KMS-11 (cell line): ENCODE results near the gene CHAF1B.
"Not testable (repeated sequence)": the region's sequence is repeated elsewhere in the genome, so short reads cannot be mapped to it uniquely, and the experiment has no call there.

Experiments
- H2AFZ ChIP-seq: fragments of 200-600 bp; sonication (generic); 2 replicates; pipeline ENCODE4 v1.6.1; 2016; ENCODE audit warnings: antibody characterized with exemption, mixed run types, low read depth
- H3K27ac ChIP-seq: fragments of 200-600 bp; sonication (generic); 2 replicates; pipeline ENCODE4 v1.6.1; 2016; ENCODE audit warnings: mild to moderate bottlenecking, mixed run types
- H3K27me3 ChIP-seq: fragments of 200-600 bp; sonication (generic); 2 replicates; pipeline ENCODE4 v1.6.1; 2017; ENCODE audit warnings: mild to moderate bottlenecking, low read depth, mixed run types, moderate library complexity; ENCODE audit not compliant: insufficient read depth
- H3K36me3 ChIP-seq: fragments of 200-600 bp; sonication (generic); 2 replicates; pipeline ENCODE4 v1.6.1; 2017; ENCODE audit warnings: mild to moderate bottlenecking, mixed run types; ENCODE audit not compliant: insufficient read depth
- H3K4me1 ChIP-seq: fragments of 200-600 bp; sonication (generic); 2 replicates; pipeline ENCODE4 v1.6.1; 2016; ENCODE audit warnings: mild to moderate bottlenecking, low read depth, mixed run types; ENCODE audit not compliant: poor library complexity, severe bottlenecking
- H3K4me2 ChIP-seq: fragments of 200-600 bp; sonication (generic); 2 replicates; pipeline ENCODE4 v1.7.0; 2016; ENCODE audit warnings: mild to moderate bottlenecking, mixed run types
- H3K4me3 ChIP-seq: fragments of 200-600 bp; sonication (generic); IDR thresholded peaks from 2 replicates; pipeline ENCODE4 v1.6.1; 2017; ENCODE audit warnings: low read depth, low read length, mixed read lengths; ENCODE audit not compliant: insufficient read depth
- H3K79me2 ChIP-seq: fragments of 200-600 bp; sonication (generic); 2 replicates; pipeline ENCODE4 v1.6.1; 2016; ENCODE audit warnings: low read depth, mixed run types; ENCODE audit not compliant: insufficient read depth
- H3K9ac ChIP-seq: fragments of 200-600 bp; sonication (generic); 2 replicates; pipeline ENCODE4 v1.6.1; 2016; ENCODE audit warnings: mild to moderate bottlenecking, mixed run types
- H4K20me1 ChIP-seq: fragments of 200-600 bp; sonication (generic); 2 replicates; pipeline ENCODE4 v1.6.1; 2016; ENCODE audit warnings: mild to moderate bottlenecking, mixed run types; ENCODE audit not compliant: insufficient read depth
- CTCF ChIP-seq: fragments of 200-600 bp; sonication (generic); conservative IDR thresholded peaks from 2 replicates; pipeline ENCODE4 v1.6.1; 2017; ENCODE audit warnings: low read depth, mild to moderate bottlenecking, antibody characterized with exemption, low read length, moderate library complexity, mixed read lengths

Gene CHAF1B

GRCh38 chr21:36395353-36396111, 10.3 kb downstream of the CHAF1B start:
- Histone ChIP-seq H3K36me3 (no peaks in the 10 kb centered on the region), H3K79me2 (no peaks in the 10 kb centered on the region), H3K4me2 (no peak overlapping the region), H3K9ac (no peak overlapping the region), H3K4me1 (no peaks in the 10 kb centered on the region), H2AFZ (no peak overlapping the region), H3K27me3 (no peaks in the 10 kb centered on the region), H3K27ac (no peak overlapping the region), H3K4me3 (no peak overlapping the region), H4K20me1 (no peaks in the 10 kb centered on the region)
- no peak for TF ChIP-seq CTCF

- H3K79me2 ChIP-seq = no peaks in the 10 kb centered on the region
- H3K4me3 ChIP-seq = no peak overlapping the region
- no peak overlapping the region for H3K4me2 ChIP-seq
- H3K36me3 ChIP-seq = no peaks in the 10 kb centered on the region
- H4K20me1 ChIP-seq = no peaks in the 10 kb centered on the region
- no peak overlapping the region for H3K9ac ChIP-seq
- TF ChIP-seq CTCF = no peak
- no peak overlapping the region for H2AFZ ChIP-seq
- H3K4me1 ChIP-seq = no peaks in the 10 kb centered on the region
- no peak overlapping the region for H3K27ac ChIP-seq
- no peaks in the 10 kb centered on the region for H3K27me3 ChIP-seq
Measured at GRCh38 chr21:36396325-36396724, 11.1 kb downstream of the CHAF1B start.

- no peaks in the 10 kb centered on the region for H3K79me2 ChIP-seq
- TF ChIP-seq CTCF = no peak
- no peak overlapping the region for H2AFZ ChIP-seq
- H4K20me1 ChIP-seq = no peaks in the 10 kb centered on the region
- no peaks in the 10 kb centered on the region for H3K4me1 ChIP-seq
- H3K27ac ChIP-seq = no peak overlapping the region
- H3K4me3 ChIP-seq = no peak overlapping the region
- no peak overlapping the region for H3K9ac ChIP-seq
- H3K36me3 ChIP-seq = no peaks in the 10 kb centered on the region
- H3K27me3 ChIP-seq = no peaks in the 10 kb centered on the region
- H3K4me2 ChIP-seq = no peak overlapping the region
Measured at GRCh38 chr21:36396971-36397370, 11.8 kb downstream of the CHAF1B start.

GRCh38 chr21:36397606-36398005, 12.4 kb downstream of the CHAF1B start:
- no peaks in the 10 kb centered on the region for H3K27me3 ChIP-seq
- H3K9ac ChIP-seq = no peak overlapping the region
- no peaks in the 10 kb centered on the region for H3K36me3 ChIP-seq
- no peak overlapping the region for H2AFZ ChIP-seq
- no peak overlapping the region for H3K4me2 ChIP-seq
- no peak overlapping the region for H3K4me3 ChIP-seq
- no peaks in the 10 kb centered on the region for H3K79me2 ChIP-seq
- H3K4me1 ChIP-seq = no peaks in the 10 kb centered on the region
- H4K20me1 ChIP-seq = no peaks in the 10 kb centered on the region
- no peak overlapping the region for H3K27ac ChIP-seq
- TF ChIP-seq CTCF = no peak

GRCh38 chr21:36399736-36400135, 14.5 kb downstream of the CHAF1B start:
- H3K79me2 ChIP-seq, H2AFZ ChIP-seq, H3K27ac ChIP-seq, H3K4me1 ChIP-seq, H3K9ac ChIP-seq, H3K4me3 ChIP-seq, H3K36me3 ChIP-seq, H3K27me3 ChIP-seq, H4K20me1 ChIP-seq, H3K4me2 ChIP-seq: not testable (repeated sequence)
